ENCODE results near the gene CNFN. TPM values are rescaled to one million over a fixed set of nuclear protein-coding genes. Genes with fewer than 3 reads are reported as not detected.

The CNFN gene
- total RNA-seq, 1 experiment from 2014 or later = 0.89 TPM

- TSS peak; percentile 26 for BruUV-seq (replicated peaks)
- peak overlapping the region; percentile 88 for H3K27ac Mint-ChIP-seq (ENCODE audit: low read depth, unreplicated experiment)
- intact Hi-C loops (cut with micrococcal nuclease) = no loop called here
- H3K36me3 Mint-ChIP-seq (ENCODE audit: insufficient read depth, unreplicated experiment) = peaks cover 17% of the 10 kb centered on the region
- POLR2A ChIA-PET = interaction anchor here (2.9 kb wide), 1 partner anchor 25 kb away, joined by 11 read pairs; no protein-coding TSS in a partner anchor
- no peak for DNase-seq (ENCODE audit: unreplicated experiment)
- no peaks in the 10 kb centered on the region for H3K27me3 Mint-ChIP-seq (ENCODE audit: insufficient read depth, unreplicated experiment)
- CTCF ChIA-PET = no interaction called here
- TF ChIP-seq CTCF (IDR thresholded peaks at IDR 0.05; ENCODE audit: unreplicated experiment) = no peak
- peak overlapping the region; percentile 96 for H3K4me3 Mint-ChIP-seq (ENCODE audit: unreplicated experiment)
- H3K9me3 Mint-ChIP-seq (ENCODE audit: unreplicated experiment) = no peaks in the 10 kb centered on the region
- H3K4me1 Mint-ChIP-seq (ENCODE audit: insufficient read depth, unreplicated experiment) = peaks cover 34% of the 10 kb centered on the region
These were observed 32.2 kb upstream of the CNFN start for GRCh38 chr19:42422092-42422900.

GRCh38 chr19:42421591-42422031 lies 31.5 kb upstream of the CNFN start:
- POLR2A ChIA-PET = interaction anchor here (1.0 to 2.9 kb wide), 2 partner anchors 21 to 25 kb away, joined by 3 to 11 read pairs; partner anchors contain the start of gene CXCL17
- TF ChIP-seq CTCF (IDR thresholded peaks at IDR 0.05; ENCODE audit: unreplicated experiment) = no peak
- CTCF ChIA-PET = interaction anchor here (1.9 to 2.2 kb wide), 2 partner anchors 12 to 19 kb away, joined by 12 to 13 read pairs; no protein-coding TSS in a partner anchor
- H3K9me3 Mint-ChIP-seq (ENCODE audit: unreplicated experiment) = no peaks in the 10 kb centered on the region
- no TSS peak for BruUV-seq (replicated peaks)
- no peaks in the 10 kb centered on the region for H3K27me3 Mint-ChIP-seq (ENCODE audit: insufficient read depth, unreplicated experiment)
- DNase-seq (ENCODE audit: unreplicated experiment) = peak; percentile 80
- H3K27ac Mint-ChIP-seq (ENCODE audit: low read depth, unreplicated experiment) = peak overlapping the region; percentile 88
- intact Hi-C loops (cut with micrococcal nuclease) = no loop called here
- peaks cover 34% of the 10 kb centered on the region for H3K4me1 Mint-ChIP-seq (ENCODE audit: insufficient read depth, unreplicated experiment)
- peaks cover 17% of the 10 kb centered on the region for H3K36me3 Mint-ChIP-seq (ENCODE audit: insufficient read depth, unreplicated experiment)
- H3K4me3 Mint-ChIP-seq (ENCODE audit: unreplicated experiment) = peak overlapping the region; percentile 96

GRCh38 chr19:42421101-42421500 lies 31.0 kb upstream of the CNFN start:
- no TSS peak for BruUV-seq (replicated peaks)
- CTCF ChIA-PET = interaction anchor here (0.7 to 2.2 kb wide), 4 partner anchors 13 to 445 kb away, joined by 3 to 13 read pairs (median 9); no protein-coding TSS in a partner anchor
- intact Hi-C loops (cut with micrococcal nuclease) = no loop called here
- peaks cover 17% of the 10 kb centered on the region for H3K36me3 Mint-ChIP-seq (ENCODE audit: insufficient read depth, unreplicated experiment)
- no peak for TF ChIP-seq CTCF (IDR thresholded peaks at IDR 0.05; ENCODE audit: unreplicated experiment)
- H3K4me1 Mint-ChIP-seq (ENCODE audit: insufficient read depth, unreplicated experiment) = peaks cover 34% of the 10 kb centered on the region
- H3K27me3 Mint-ChIP-seq (ENCODE audit: insufficient read depth, unreplicated experiment) = no peaks in the 10 kb centered on the region
- H3K4me3 Mint-ChIP-seq (ENCODE audit: unreplicated experiment) = no peak overlapping the region
- POLR2A ChIA-PET = interaction anchor here (1.0 to 2.9 kb wide), 2 partner anchors 21 to 24 kb away, joined by 3 to 11 read pairs; partner anchors contain the start of gene CXCL17
- H3K27ac Mint-ChIP-seq (ENCODE audit: low read depth, unreplicated experiment) = peak overlapping the region; percentile 88
- no peaks in the 10 kb centered on the region for H3K9me3 Mint-ChIP-seq (ENCODE audit: unreplicated experiment)
- no peak for DNase-seq (ENCODE audit: unreplicated experiment)

GRCh38 chr19:42420055-42420544 lies 30.0 kb upstream of the CNFN start:
- DNase-seq (ENCODE audit: unreplicated experiment) = peak; percentile 89
- Mint-ChIP-seq H3K9me3 (ENCODE audit: unreplicated experiment) (no peaks in the 10 kb centered on the region), H3K4me1 (ENCODE audit: insufficient read depth, unreplicated experiment) (peaks cover 34% of the 10 kb centered on the region), H3K4me3 (ENCODE audit: unreplicated experiment) (no peak overlapping the region), H3K36me3 (ENCODE audit: insufficient read depth, unreplicated experiment) (peaks cover 21% of the 10 kb centered on the region), H3K27ac (ENCODE audit: low read depth, unreplicated experiment) (no peak overlapping the region), H3K27me3 (ENCODE audit: insufficient read depth, unreplicated experiment) (no peaks in the 10 kb centered on the region)
- intact Hi-C loops (cut with micrococcal nuclease) = no loop called here
- ChIA-PET CTCF (interaction anchor here (0.5 to 2.2 kb wide), 11 partner anchors 8 to 1805 kb away, joined by 3 to 13 read pairs (median 4); no protein-coding TSS in a partner anchor), POLR2A (interaction anchor here (0.5 to 2.9 kb wide), 5 partner anchors 20 to 273 kb away, joined by 3 to 11 read pairs (median 3); partner anchors contain the start of gene DEDD2)
- BruUV-seq (replicated peaks) = no TSS peak
- TF ChIP-seq CTCF (IDR thresholded peaks at IDR 0.05; ENCODE audit: unreplicated experiment) = peak; percentile 91

All from MCF 10A (cell line).